Measurements from ENCODE around the gene TEDC1. TPM values are rescaled to one million over a fixed set of nuclear protein-coding genes. Genes with fewer than 3 reads are reported as not detected.

TEDC1 gene
- polyA plus RNA-seq, 1 of the 3 experiments (the other 2 are of a cell fraction), result 13.4 TPM

DNA sequence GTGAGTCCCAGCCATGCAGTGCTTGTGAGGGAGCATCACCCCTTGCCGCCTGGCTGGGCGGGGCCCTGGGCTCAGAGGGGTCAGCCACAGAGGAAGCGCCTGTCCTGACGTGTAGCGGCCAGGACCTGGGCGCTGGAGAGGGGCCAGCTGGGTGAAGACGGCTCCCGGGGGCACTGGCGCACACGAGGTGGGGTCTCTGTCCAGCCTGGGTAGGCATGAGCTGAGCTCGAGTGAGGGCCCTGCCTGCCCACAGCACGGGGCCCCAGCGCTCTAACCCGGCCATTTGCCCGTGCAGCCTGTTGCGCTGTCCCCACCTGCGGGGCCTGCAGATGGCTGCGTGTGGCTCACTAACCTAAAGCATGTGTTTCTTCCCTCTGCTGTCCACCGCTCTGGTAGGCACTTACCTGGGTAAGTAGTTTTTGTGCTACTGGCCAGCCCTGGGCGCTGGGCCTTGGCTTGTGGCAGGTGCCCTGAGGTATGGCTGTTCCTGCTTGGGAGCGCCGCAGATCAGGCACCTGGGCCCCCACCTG, 23.0 kb upstream of the TEDC1 start:
- POLR2A ChIA-PET, result no interaction called here
- CTCF ChIA-PET, result interaction anchor here (0.7 to 8.1 kb wide), 6 partner anchors 15 to 118 kb away, joined by 3 to 137 read pairs (median 4); partner anchors contain the start of genes CRIP1 and TEDC1
- Histone ChIP-seq H3K79me2 (ENCODE audit: insufficient read depth) (no peaks in the 10 kb centered on the region), H3K27me3 (ENCODE audit: insufficient read depth) (no peaks in the 10 kb centered on the region), H2AFZ (ENCODE audit: low read depth) (no peak overlapping the region), H4K20me1 (ENCODE audit: insufficient read depth) (no peaks in the 10 kb centered on the region), H3K4me1 (ENCODE audit: control insufficient read depth in 1 of 2, insufficient read depth in 2 of 2, low read depth in 1 of 2, low read length in 1 of 2) (peaks cover 0 to 62% of the 10 kb centered on the region in 2 experiments; a peak in 1 of 4 replicates), H3F3A (replicated peaks; ENCODE audit: insufficient read depth) (no peaks in the 10 kb centered on the region), H3K4me2 (no peak overlapping the region), H3K36me3 (replicated peaks in 1 of 2; ENCODE audit: control insufficient read depth in 1 of 2, insufficient read depth in 2 of 2, low read length in 1 of 2) (peaks cover 4 to 62% of the 10 kb centered on the region in 2 experiments), H3K9me2 (no peaks in the 10 kb centered on the region), H3K9ac (no peak overlapping the region), H3K9me3 (no peaks in the 10 kb centered on the region), H3K27ac (ENCODE audit: low read depth in 2 of 2, low read length in 1 of 2) (no peak overlapping the region; a peak in 1 of 4 replicates), H3K4me3 (ENCODE audit: low read depth in 2 of 2, low read length in 1 of 2) (no peak overlapping the region)
- TF ChIP-seq RXRA (IDR thresholded peaks at IDR 0.05; ENCODE audit: borderline replicate concordance, low read depth) (no peak), SIN3A (IDR thresholded peaks at IDR 0.05; ENCODE audit: borderline replicate concordance, low read depth, low read length) (no peak), SMC3 (IDR thresholded peaks at IDR 0.05; ENCODE audit: low read depth, low read length) (no peak), ELF1 (IDR thresholded peaks at IDR 0.05) (no peak), RAD21 (IDR thresholded peaks at IDR 0.05; ENCODE audit: low read length) (no peak), POLR2AphosphoS5 (IDR thresholded peaks at IDR 0.05; ENCODE audit: low read depth, low read length) (no peak), NRF1 (IDR thresholded peaks at IDR 0.05; ENCODE audit: low read depth, low read length) (no peak), TEAD4 (IDR thresholded peaks at IDR 0.05; ENCODE audit: borderline replicate concordance, insufficient read depth) (no peak), RFX5 (IDR thresholded peaks at IDR 0.05; ENCODE audit: low read length) (no peak), TCF12 (IDR thresholded peaks at IDR 0.05) (no peak), MEF2A (IDR thresholded peaks at IDR 0.05; ENCODE audit: borderline replicate concordance, low read depth) (no peak), FOXM1 (IDR thresholded peaks at IDR 0.05; ENCODE audit: low read depth) (no peak), YY1 (IDR thresholded peaks at IDR 0.05; ENCODE audit: low read depth) (no peak), NFIC (IDR thresholded peaks at IDR 0.05; ENCODE audit: borderline replicate concordance) (no peak), FOXJ3 (CRISPR knock-in tag; IDR thresholded peaks at IDR 0.05) (no peak), TAF1 (IDR thresholded peaks at IDR 0.05; ENCODE audit: borderline replicate concordance, low read depth, low read length) (no peak), GABPA (IDR thresholded peaks at IDR 0.05; ENCODE audit: low read depth) (no peak), GATA2 (CRISPR knock-in tag; IDR thresholded peaks at IDR 0.05) (no peak)
- TF ChIP-seq, protein P1, sequence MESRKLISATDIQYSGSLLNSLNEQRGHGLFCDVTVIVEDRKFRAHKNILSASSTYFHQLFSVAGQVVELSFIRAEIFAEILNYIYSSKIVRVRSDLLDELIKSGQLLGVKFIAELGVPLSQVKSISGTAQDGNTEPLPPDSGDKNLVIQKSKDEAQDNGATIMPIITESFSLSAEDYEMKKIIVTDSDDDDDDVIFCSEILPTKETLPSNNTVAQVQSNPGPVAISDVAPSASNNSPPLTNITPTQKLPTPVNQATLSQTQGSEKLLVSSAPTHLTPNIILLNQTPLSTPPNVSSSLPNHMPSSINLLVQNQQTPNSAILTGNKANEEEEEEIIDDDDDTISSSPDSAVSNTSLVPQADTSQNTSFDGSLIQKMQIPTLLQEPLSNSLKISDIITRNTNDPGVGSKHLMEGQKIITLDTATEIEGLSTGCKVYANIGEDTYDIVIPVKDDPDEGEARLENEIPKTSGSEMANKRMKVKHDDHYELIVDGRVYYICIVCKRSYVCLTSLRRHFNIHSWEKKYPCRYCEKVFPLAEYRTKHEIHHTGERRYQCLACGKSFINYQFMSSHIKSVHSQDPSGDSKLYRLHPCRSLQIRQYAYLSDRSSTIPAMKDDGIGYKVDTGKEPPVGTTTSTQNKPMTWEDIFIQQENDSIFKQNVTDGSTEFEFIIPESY (IDR thresholded peaks at IDR 0.05; ENCODE audit: borderline replicate concordance, low read depth), result no peak
- TF ChIP-seq, protein P2, sequence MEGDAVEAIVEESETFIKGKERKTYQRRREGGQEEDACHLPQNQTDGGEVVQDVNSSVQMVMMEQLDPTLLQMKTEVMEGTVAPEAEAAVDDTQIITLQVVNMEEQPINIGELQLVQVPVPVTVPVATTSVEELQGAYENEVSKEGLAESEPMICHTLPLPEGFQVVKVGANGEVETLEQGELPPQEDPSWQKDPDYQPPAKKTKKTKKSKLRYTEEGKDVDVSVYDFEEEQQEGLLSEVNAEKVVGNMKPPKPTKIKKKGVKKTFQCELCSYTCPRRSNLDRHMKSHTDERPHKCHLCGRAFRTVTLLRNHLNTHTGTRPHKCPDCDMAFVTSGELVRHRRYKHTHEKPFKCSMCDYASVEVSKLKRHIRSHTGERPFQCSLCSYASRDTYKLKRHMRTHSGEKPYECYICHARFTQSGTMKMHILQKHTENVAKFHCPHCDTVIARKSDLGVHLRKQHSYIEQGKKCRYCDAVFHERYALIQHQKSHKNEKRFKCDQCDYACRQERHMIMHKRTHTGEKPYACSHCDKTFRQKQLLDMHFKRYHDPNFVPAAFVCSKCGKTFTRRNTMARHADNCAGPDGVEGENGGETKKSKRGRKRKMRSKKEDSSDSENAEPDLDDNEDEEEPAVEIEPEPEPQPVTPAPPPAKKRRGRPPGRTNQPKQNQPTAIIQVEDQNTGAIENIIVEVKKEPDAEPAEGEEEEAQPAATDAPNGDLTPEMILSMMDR (IDR thresholded peaks at IDR 0.05), result no peak
- DNase-seq, result no peak
- WGBS (ENCODE audit: low lambda C conversion rate), result 97% methylated on average over 5 of the region's 22 CpGs

Data from SK-N-SH (cell line).